ENCODE results near the gene TPH2. TPM values are rescaled to one million over a fixed set of nuclear protein-coding genes. Genes with fewer than 3 reads are reported as not detected.

Gene TPH2
- total and polyA plus RNA-seq, 10 donors: 0.06 to 7.2 (median 1.5) TPM; not detected in 4

DNA sequence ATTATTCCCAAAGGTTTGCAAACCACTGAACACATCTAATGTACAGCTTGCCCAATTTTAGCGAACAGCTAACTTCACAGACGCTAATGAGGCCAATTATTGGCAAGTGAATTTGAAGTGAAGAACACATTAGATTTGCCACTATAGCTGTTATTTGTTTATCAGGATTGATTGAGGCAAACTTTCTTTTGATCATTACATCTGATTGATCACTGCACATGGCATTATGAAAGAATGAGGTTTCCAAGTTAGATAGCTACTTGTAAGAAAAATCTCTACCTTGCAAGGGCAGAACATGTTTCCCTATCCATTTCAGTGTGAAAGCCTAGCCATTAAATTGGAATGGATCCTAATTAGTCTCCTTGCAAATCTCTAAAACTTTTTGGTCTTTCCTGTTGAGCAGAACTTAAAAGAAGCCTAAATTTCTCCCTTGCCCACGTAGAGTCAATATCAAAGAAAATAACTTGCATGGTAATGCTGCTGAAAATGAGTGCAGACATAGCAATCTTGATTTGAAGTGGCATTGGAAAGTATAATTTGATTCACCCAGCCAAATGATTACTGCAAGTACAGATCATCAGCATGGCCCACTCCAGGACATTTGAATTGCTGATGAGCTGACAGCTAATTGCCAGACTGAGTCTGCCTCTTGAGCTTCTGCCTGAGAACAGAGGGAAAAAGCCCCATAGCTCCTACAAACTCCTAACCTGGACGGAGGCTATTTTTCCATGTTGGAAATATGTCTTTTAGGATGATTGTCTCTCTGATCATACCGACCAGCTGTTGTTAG is 98.6 kb downstream of the TPH2 start:
- Histone ChIP-seq H3K4me1 (no peaks in the 10 kb centered on the region), H3K27me3 (replicated peaks in 1 of 7) (no peaks in the 10 kb centered on the region), H3K27ac (no peak overlapping the region), H3K9me3 (peaks cover 0 to 7% (median 0%) of the 10 kb centered on the region in 8 donors), H3K4me3 (no peak overlapping the region), H3K36me3 (no peaks in the 10 kb centered on the region)
- 83 to 85% (median 85%) methylated on average over 5 of the region's 5 CpGs for WGBS, 5 donors
- TF ChIP-seq, protein P1, sequence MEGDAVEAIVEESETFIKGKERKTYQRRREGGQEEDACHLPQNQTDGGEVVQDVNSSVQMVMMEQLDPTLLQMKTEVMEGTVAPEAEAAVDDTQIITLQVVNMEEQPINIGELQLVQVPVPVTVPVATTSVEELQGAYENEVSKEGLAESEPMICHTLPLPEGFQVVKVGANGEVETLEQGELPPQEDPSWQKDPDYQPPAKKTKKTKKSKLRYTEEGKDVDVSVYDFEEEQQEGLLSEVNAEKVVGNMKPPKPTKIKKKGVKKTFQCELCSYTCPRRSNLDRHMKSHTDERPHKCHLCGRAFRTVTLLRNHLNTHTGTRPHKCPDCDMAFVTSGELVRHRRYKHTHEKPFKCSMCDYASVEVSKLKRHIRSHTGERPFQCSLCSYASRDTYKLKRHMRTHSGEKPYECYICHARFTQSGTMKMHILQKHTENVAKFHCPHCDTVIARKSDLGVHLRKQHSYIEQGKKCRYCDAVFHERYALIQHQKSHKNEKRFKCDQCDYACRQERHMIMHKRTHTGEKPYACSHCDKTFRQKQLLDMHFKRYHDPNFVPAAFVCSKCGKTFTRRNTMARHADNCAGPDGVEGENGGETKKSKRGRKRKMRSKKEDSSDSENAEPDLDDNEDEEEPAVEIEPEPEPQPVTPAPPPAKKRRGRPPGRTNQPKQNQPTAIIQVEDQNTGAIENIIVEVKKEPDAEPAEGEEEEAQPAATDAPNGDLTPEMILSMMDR (IDR thresholded peaks at IDR 0.05 in 8 of 11, conservative IDR thresholded peaks at IDR 0.05 in 3 of 11): no peak
- TF ChIP-seq POLR2AphosphoS5 (IDR thresholded peaks at IDR 0.05): no peak
- TF ChIP-seq POLR2A (IDR thresholded peaks at IDR 0.05): no peak
- intact Hi-C loops (cut with DNase I; ENCODE audit: low total_unique reads): no loop called here
- DNase-seq: no peak

DNA sequence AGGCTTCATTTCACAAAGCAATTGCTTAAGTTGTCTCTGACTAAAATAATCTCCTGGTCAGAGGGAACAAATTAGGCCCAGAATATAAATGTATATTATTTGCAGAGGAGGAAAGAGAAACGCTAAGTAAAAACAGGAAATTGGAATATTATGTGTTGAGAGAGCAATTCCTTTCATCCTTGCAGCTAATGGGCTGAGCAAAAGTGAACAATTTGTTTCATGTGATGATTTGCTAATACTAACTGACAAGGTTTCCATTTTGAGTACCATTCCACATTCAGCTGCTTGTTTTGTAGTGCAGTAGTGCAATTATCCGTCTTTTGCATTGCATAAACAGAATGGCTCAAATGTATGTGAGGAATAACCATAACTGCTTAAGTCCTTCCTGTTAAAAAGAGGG is 103.2 kb downstream of the TPH2 start:
- peaks cover 0 to 7% (median 0%) of the 10 kb centered on the region in 8 donors for H3K9me3 ChIP-seq
- H3K4me3 ChIP-seq: no peak overlapping the region
- no peak for DNase-seq
- WGBS, 5 donors: 57 to 69% (median 64%) methylated on average over 2 of the region's 2 CpGs
- H3K4me1 ChIP-seq: no peaks in the 10 kb centered on the region
- H3K27ac ChIP-seq: no peak overlapping the region
- H3K27me3 ChIP-seq (replicated peaks in 1 of 7): no peaks in the 10 kb centered on the region
- H3K36me3 ChIP-seq: no peaks in the 10 kb centered on the region
- TF ChIP-seq, protein P1 (IDR thresholded peaks at IDR 0.05 in 8 of 11, conservative IDR thresholded peaks at IDR 0.05 in 3 of 11): no peak
- no peak for TF ChIP-seq POLR2AphosphoS5 (IDR thresholded peaks at IDR 0.05)
- no peak for TF ChIP-seq POLR2A (IDR thresholded peaks at IDR 0.05)
- intact Hi-C loops (cut with DNase I; ENCODE audit: low total_unique reads): no loop called here

- H3K36me3 ChIP-seq: no peaks in the 10 kb centered on the region
- TF ChIP-seq, protein P1 (IDR thresholded peaks at IDR 0.05 in 8 of 11, conservative IDR thresholded peaks at IDR 0.05 in 3 of 11): no peak
- no peak for TF ChIP-seq POLR2AphosphoS5 (IDR thresholded peaks at IDR 0.05)
- no peak for TF ChIP-seq POLR2A (IDR thresholded peaks at IDR 0.05)
- intact Hi-C loops (cut with DNase I; ENCODE audit: low total_unique reads): no loop called here
- no peaks in the 10 kb centered on the region for H3K9me3 ChIP-seq
- H3K27ac ChIP-seq: no peak overlapping the region
- H3K27me3 ChIP-seq (replicated peaks in 1 of 7): no peaks in the 10 kb centered on the region
- 82 to 89% (median 86%) methylated on average over 2 of the region's 2 CpGs for WGBS, 5 donors
- no peak overlapping the region for H3K4me3 ChIP-seq
- no peak for DNase-seq
- peaks cover 0 to 3% (median 0%) of the 10 kb centered on the region in 6 donors for H3K4me1 ChIP-seq
Observed at GRCh38 chr12:72053604-72054003, 115.0 kb downstream of the TPH2 start.

DNA sequence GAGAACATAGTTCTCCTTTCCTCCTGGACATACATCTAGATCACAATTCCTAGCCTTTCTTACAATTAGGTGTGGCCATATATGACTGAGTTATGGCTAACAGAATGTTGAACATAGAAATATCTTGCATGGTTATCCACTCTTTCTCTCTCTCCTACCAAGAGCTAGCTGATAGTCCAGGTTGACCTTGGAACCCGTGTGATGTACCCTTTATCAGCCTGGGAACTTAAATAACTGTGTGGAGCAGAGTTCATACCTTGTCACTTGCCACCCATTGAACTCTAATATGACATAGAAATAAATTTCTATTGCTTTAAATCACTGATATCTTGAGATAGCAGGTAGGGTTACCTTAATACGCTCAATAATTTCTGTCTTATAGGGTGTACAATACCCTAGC is 115.9 kb downstream of the TPH2 start:
- H3K27ac ChIP-seq: no peak overlapping the region
- no peak overlapping the region for H3K4me3 ChIP-seq
- no peaks in the 10 kb centered on the region for H3K36me3 ChIP-seq
- 51 to 79% (median 67%) methylated on average over 2 of the region's 2 CpGs for WGBS, 5 donors
- H3K4me1 ChIP-seq: peaks cover 0 to 3% (median 0%) of the 10 kb centered on the region in 6 donors
- DNase-seq: no peak
- intact Hi-C loops (cut with DNase I; ENCODE audit: low total_unique reads): no loop called here
- H3K27me3 ChIP-seq (replicated peaks in 1 of 7): no peaks in the 10 kb centered on the region
- TF ChIP-seq, protein P1 (IDR thresholded peaks at IDR 0.05 in 8 of 11, conservative IDR thresholded peaks at IDR 0.05 in 3 of 11): no peak
- no peak for TF ChIP-seq POLR2AphosphoS5 (IDR thresholded peaks at IDR 0.05)
- no peak for TF ChIP-seq POLR2A (IDR thresholded peaks at IDR 0.05)
- H3K9me3 ChIP-seq: no peaks in the 10 kb centered on the region
